ENCODE results near the gene ZMYND8.
"Not testable (repeated sequence)": the region's sequence is repeated elsewhere in the genome, so short reads cannot be mapped to it uniquely, and the experiment has no call there.

The ZMYND8 gene

GRCh38 chr20:47217482-47218446 is 138.7 kb downstream of the ZMYND8 start:
- no peak for FAIRE-seq

GRCh38 chr20:47216819-47217410 is 139.6 kb downstream of the ZMYND8 start:
- FAIRE-seq = no peak

- FAIRE-seq = no peak
Measured at GRCh38 chr20:47215653-47216397, 140.7 kb downstream of the ZMYND8 start.

- no peak for FAIRE-seq
Measured at GRCh38 chr20:47213966-47214365, 142.5 kb downstream of the ZMYND8 start.

GRCh38 chr20:47212606-47213207 is 143.8 kb downstream of the ZMYND8 start:
- no peak for FAIRE-seq

GRCh38 chr20:47211036-47211435 is 145.5 kb downstream of the ZMYND8 start:
- FAIRE-seq = no peak

GRCh38 chr20:47210470-47210869 is 146.0 kb downstream of the ZMYND8 start:
- no peak for FAIRE-seq

- FAIRE-seq = no peak
Measured at GRCh38 chr20:47209982-47210381, 146.5 kb downstream of the ZMYND8 start.

GRCh38 chr20:47208534-47209174 is 147.8 kb downstream of the ZMYND8 start:
- no peak for FAIRE-seq

- FAIRE-seq = no peak
Measured at GRCh38 chr20:47206962-47207641, 149.4 kb downstream of the ZMYND8 start.

- FAIRE-seq = not testable (repeated sequence)
Measured at GRCh38 chr20:47206552-47206951, 149.9 kb downstream of the ZMYND8 start.

GRCh38 chr20:47205577-47206123 is 150.8 kb downstream of the ZMYND8 start:
- FAIRE-seq = no peak

- FAIRE-seq = not testable (repeated sequence)
Measured at GRCh38 chr20:47204850-47205122, 151.7 kb downstream of the ZMYND8 start.

GRCh38 chr20:47204008-47204849 is 152.3 kb downstream of the ZMYND8 start:
- no peak for FAIRE-seq

- FAIRE-seq = no peak
Measured at GRCh38 chr20:47202733-47203667, 153.5 kb downstream of the ZMYND8 start.

GRCh38 chr20:47201074-47201730 is 155.3 kb downstream of the ZMYND8 start:
- FAIRE-seq = no peak

- FAIRE-seq = no peak
Measured at GRCh38 chr20:47198996-47199552, 157.4 kb downstream of the ZMYND8 start.

GRCh38 chr20:47198254-47198671 is 158.2 kb downstream of the ZMYND8 start:
- FAIRE-seq = no peak

Measured in G401.6 (cell line).